Kidney epithelial cell (primary cell): ENCODE data around the gene BASP1. TPM values are rescaled to one million over a fixed set of nuclear protein-coding genes. Genes with fewer than 3 reads are reported as not detected.

Source experiments
- DNase-seq: peaks from one replicate; pipeline ENCODE4 v3.0.0-alpha.2; 2010; ENCODE audit warnings: low read depth
- H3K27me3 ChIP-seq: 2 replicates; pipeline ENCODE4 v1.6.0; 2011; ENCODE audit warnings: low read length; ENCODE audit not compliant: control insufficient read depth, insufficient read depth
- H3K36me3 ChIP-seq: 2 replicates; pipeline ENCODE4 v1.5.1; 2011; ENCODE audit warnings: low read length; ENCODE audit not compliant: control insufficient read depth, insufficient read depth
- H3K4me3 ChIP-seq: 2 replicates; pipeline ENCODE4 v1.5.1; 2011; ENCODE audit warnings: low read depth, mild to moderate bottlenecking, control low read depth, low read length
- CTCF ChIP-seq: IDR thresholded peaks from 2 replicates; pipeline ENCODE4 v1.5.1; 2011; ENCODE audit warnings: mild to moderate bottlenecking, moderate library complexity, low read length, control low read depth, inconsistent platforms; ENCODE audit not compliant: insufficient read depth, poor library complexity, severe bottlenecking
- total RNA-seq: library from RNA; depleted of rRNA; stranded (reverse); fragments of >200 nt; gene quantifications from 2 replicates; pipeline ENCODE4 v1.2.3, GENCODE V29; 2015

Gene BASP1
- total RNA-seq, 1 donor from 2014 or later = 120 TPM

- no peak for TF ChIP-seq CTCF
- no peaks in the 10 kb centered on the region for H3K27me3 ChIP-seq
- DNase-seq = no peak
- no peaks in the 10 kb centered on the region for H3K36me3 ChIP-seq
- H3K4me3 ChIP-seq = no peak overlapping the region
Measured at GRCh38 chr5:17196024-17196423, 21.4 kb upstream of the BASP1 start.

- Histone ChIP-seq H3K27me3 (no peaks in the 10 kb centered on the region), H3K36me3 (no peaks in the 10 kb centered on the region), H3K4me3 (no peak overlapping the region)
- TF ChIP-seq CTCF = no peak
- DNase-seq = no peak
Measured at GRCh38 chr5:17196697-17197096, 20.7 kb upstream of the BASP1 start.

- TF ChIP-seq CTCF = peak; percentile 62
- no peaks in the 10 kb centered on the region for H3K36me3 ChIP-seq
- no peak for DNase-seq
- H3K27me3 ChIP-seq = peaks cover 5% of the 10 kb centered on the region
- no peak overlapping the region for H3K4me3 ChIP-seq
Measured at GRCh38 chr5:17203329-17204132, 13.9 kb upstream of the BASP1 start.

- no peak for TF ChIP-seq CTCF
- Histone ChIP-seq H3K36me3 (no peaks in the 10 kb centered on the region), H3K27me3 (peaks cover 5% of the 10 kb centered on the region), H3K4me3 (no peak overlapping the region)
- no peak for DNase-seq
Measured at GRCh38 chr5:17204133-17204489, 13.3 kb upstream of the BASP1 start.

- H3K36me3 ChIP-seq = no peaks in the 10 kb centered on the region
- DNase-seq = no peak
- no peak for TF ChIP-seq CTCF
- H3K27me3 ChIP-seq = peaks cover 5% of the 10 kb centered on the region
- H3K4me3 ChIP-seq = no peak overlapping the region
Measured at GRCh38 chr5:17206021-17206420, 11.4 kb upstream of the BASP1 start.

GRCh38 chr5:17212191-17212590 is 5.2 kb upstream of the BASP1 start:
- TF ChIP-seq CTCF = no peak
- Histone ChIP-seq H3K4me3 (no peak overlapping the region), H3K36me3 (no peaks in the 10 kb centered on the region), H3K27me3 (no peaks in the 10 kb centered on the region)
- no peak for DNase-seq
